Mesothelial cell of epicardium (in vitro differentiated cells): Measurements from ENCODE around the gene SDC4. TPM values are rescaled to one million over a fixed set of nuclear protein-coding genes. Genes with fewer than 3 reads are reported as not detected.
A peak's percentile ranks its signal among the peaks of the same experiment; 100 is the strongest.

Source experiments
- DNase-seq, 2 experiments: peaks; one replicate each; pipeline ENCODE4 v3.0.0; 2021; ENCODE audit warnings: low spot score in 2 of 2; ENCODE audit not compliant: unreplicated experiment in 2 of 2
- H3K27ac Mint-ChIP-seq: 2 replicates; pipeline ENCODE4 v1.8.0; 2021; ENCODE audit warnings: mixed read lengths
- H3K27me3 Mint-ChIP-seq: 2 replicates; pipeline ENCODE4 v1.8.0; 2021; ENCODE audit warnings: low read depth, mixed read lengths
- H3K36me3 Mint-ChIP-seq: 2 replicates; pipeline ENCODE4 v1.8.0; 2021; ENCODE audit warnings: mixed read lengths
- H3K4me1 Mint-ChIP-seq: 2 replicates; pipeline ENCODE4 v1.8.0; 2021; ENCODE audit warnings: mixed read lengths
- H3K4me3 Mint-ChIP-seq: 2 replicates; pipeline ENCODE4 v1.8.0; 2021; ENCODE audit warnings: mild to moderate bottlenecking, moderate library complexity, mixed read lengths
- H3K9me3 Mint-ChIP-seq: 2 replicates; pipeline ENCODE4 v1.8.0; 2021; ENCODE audit warnings: mixed read lengths
- CTCF ChIP-seq: fragments of 200-600 bp; sonication (generic); IDR thresholded peaks from one replicate; pipeline ENCODE4 v1.5.0; 2021; ENCODE audit warnings: antibody characterized with exemption; ENCODE audit not compliant: unreplicated experiment
- total RNA-seq: library from RNA; stranded (reverse); gene quantifications from 3 replicates; pipeline ENCODE4 v1.2.1, GENCODE V29; 2021

Gene SDC4
- total RNA-seq, 1 donor from 2014 or later, result 46.7 TPM

GRCh38 chr20:45367126-45367525 is 18.9 kb upstream of the SDC4 start:
- peaks cover 18% of the 10 kb centered on the region for H3K36me3 Mint-ChIP-seq

GRCh38 chr20:45366631-45367030 is 18.4 kb upstream of the SDC4 start:
- no peak for TF ChIP-seq CTCF
- no peak overlapping the region for H3K4me3 Mint-ChIP-seq
- no peaks in the 10 kb centered on the region for H3K27me3 Mint-ChIP-seq
- no peak overlapping the region for H3K27ac Mint-ChIP-seq
- peaks cover 20% of the 10 kb centered on the region for H3K4me1 Mint-ChIP-seq
- peaks cover 18% of the 10 kb centered on the region for H3K36me3 Mint-ChIP-seq
- no peaks in the 10 kb centered on the region for H3K9me3 Mint-ChIP-seq
- DNase-seq, result no peak

More at GRCh38 chr20:45367126-45367525, 18.9 kb upstream of the SDC4 start:
- Mint-ChIP-seq H3K27ac (no peak overlapping the region), H3K4me3 (no peak overlapping the region), H3K4me1 (peaks cover 20% of the 10 kb centered on the region), H3K27me3 (no peaks in the 10 kb centered on the region), H3K9me3 (no peaks in the 10 kb centered on the region)
- no peak for DNase-seq
- no peak for TF ChIP-seq CTCF

GRCh38 chr20:45366192-45366591 is 18.0 kb upstream of the SDC4 start:
- no peak for TF ChIP-seq CTCF
- Mint-ChIP-seq H3K9me3 (no peaks in the 10 kb centered on the region), H3K4me3 (no peak overlapping the region), H3K27ac (no peak overlapping the region), H3K36me3 (peaks cover 18% of the 10 kb centered on the region), H3K4me1 (peaks cover 20% of the 10 kb centered on the region), H3K27me3 (no peaks in the 10 kb centered on the region)
- DNase-seq, result no peak

- H3K4me1 Mint-ChIP-seq, result peaks cover 20% of the 10 kb centered on the region
- H3K27me3 Mint-ChIP-seq, result no peaks in the 10 kb centered on the region
- DNase-seq, result no peak
- no peak for TF ChIP-seq CTCF
- peak overlapping the region; percentile 2 for H3K4me3 Mint-ChIP-seq
- no peaks in the 10 kb centered on the region for H3K9me3 Mint-ChIP-seq
- H3K36me3 Mint-ChIP-seq, result peaks cover 18% of the 10 kb centered on the region
- no peak overlapping the region for H3K27ac Mint-ChIP-seq
Observed at GRCh38 chr20:45365444-45365970, 17.3 kb upstream of the SDC4 start.

- no peaks in the 10 kb centered on the region for H3K27me3 Mint-ChIP-seq
- H3K36me3 Mint-ChIP-seq, result peaks cover 17% of the 10 kb centered on the region
- no peaks in the 10 kb centered on the region for H3K9me3 Mint-ChIP-seq
- peaks cover 27% of the 10 kb centered on the region for H3K4me1 Mint-ChIP-seq
- TF ChIP-seq CTCF, result no peak
- peak overlapping the region; percentile 100 for H3K27ac Mint-ChIP-seq
- H3K4me3 Mint-ChIP-seq, result peak overlapping the region; percentile 99
- no peak for DNase-seq
Observed at GRCh38 chr20:45363611-45364492, 15.6 kb upstream of the SDC4 start.
